Measurements from ENCODE around the gene BRD2. TPM values are rescaled to one million over a fixed set of nuclear protein-coding genes. Genes with fewer than 3 reads are reported as not detected.
A peak's percentile ranks its signal among the peaks of the same experiment; 100 is the strongest.

Gene BRD2
- total and polyA plus RNA-seq, 2 donors (not counting 1 experiment from before 2014, with no cell fraction given) = 474 to 620 TPM

DNA sequence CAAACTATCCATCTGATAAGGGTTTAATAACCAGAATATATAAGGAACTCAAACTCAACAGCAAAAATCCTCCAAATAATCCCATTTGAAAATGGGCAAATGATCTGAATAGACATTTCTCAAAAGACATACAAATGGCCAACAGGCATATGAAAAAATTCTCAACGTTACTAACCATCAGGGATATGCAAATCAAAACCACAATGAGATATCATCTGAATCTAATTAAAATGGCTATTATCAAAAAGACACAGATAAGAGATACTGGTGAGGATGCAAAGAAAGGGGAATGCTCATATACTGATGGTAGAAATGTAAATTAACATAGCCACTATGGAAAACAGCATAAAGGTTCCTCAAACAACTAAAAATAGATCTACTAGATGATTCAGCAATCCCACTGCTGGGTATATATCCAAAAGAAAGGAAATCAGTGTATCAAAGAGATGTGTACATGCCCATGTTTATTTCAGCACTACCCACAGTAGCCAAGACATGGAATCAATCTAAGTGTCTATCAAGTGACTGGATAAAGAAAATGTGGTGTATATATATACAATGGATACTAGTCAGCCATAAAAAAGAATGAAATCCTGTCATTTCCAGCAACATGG is 6.1 kb upstream of the BRD2 start:
- Mint-ChIP-seq H3K9me3 (ENCODE audit: insufficient read depth) (no peaks in the 10 kb centered on the region), H3K27me3 (no peaks in the 10 kb centered on the region), H3K4me3 (no peak overlapping the region), H3K27ac (no peak overlapping the region), H3K4me1 (peaks cover 49% of the 10 kb centered on the region)
- intact Hi-C loops (cut with micrococcal nuclease) = no loop called here
- ChIA-PET CTCF (interaction anchor here (0.6 to 28.4 kb wide), 8 partner anchors 9 to 531 kb away, joined by 3 to 822 read pairs (median 5); partner anchors contain the start of gene HLA-DMA), POLR2A (interaction anchor here (0.9 to 1.1 kb wide), 2 partner anchors 9 to 18 kb away, joined by 3 to 7 read pairs; no protein-coding TSS in a partner anchor)
- WGBS (ENCODE audit: insufficient coverage) = no CpG with 5 or more reads among the region's 1 CpG
- no peak for TF ChIP-seq EZH2 (IDR thresholded peaks at IDR 0.05; ENCODE audit: borderline replicate concordance, insufficient read depth, low read depth, low read length, poor library complexity, severe bottlenecking)
- TF ChIP-seq, protein P1, sequence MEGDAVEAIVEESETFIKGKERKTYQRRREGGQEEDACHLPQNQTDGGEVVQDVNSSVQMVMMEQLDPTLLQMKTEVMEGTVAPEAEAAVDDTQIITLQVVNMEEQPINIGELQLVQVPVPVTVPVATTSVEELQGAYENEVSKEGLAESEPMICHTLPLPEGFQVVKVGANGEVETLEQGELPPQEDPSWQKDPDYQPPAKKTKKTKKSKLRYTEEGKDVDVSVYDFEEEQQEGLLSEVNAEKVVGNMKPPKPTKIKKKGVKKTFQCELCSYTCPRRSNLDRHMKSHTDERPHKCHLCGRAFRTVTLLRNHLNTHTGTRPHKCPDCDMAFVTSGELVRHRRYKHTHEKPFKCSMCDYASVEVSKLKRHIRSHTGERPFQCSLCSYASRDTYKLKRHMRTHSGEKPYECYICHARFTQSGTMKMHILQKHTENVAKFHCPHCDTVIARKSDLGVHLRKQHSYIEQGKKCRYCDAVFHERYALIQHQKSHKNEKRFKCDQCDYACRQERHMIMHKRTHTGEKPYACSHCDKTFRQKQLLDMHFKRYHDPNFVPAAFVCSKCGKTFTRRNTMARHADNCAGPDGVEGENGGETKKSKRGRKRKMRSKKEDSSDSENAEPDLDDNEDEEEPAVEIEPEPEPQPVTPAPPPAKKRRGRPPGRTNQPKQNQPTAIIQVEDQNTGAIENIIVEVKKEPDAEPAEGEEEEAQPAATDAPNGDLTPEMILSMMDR (IDR thresholded peaks at IDR 0.05) = no peak
- Histone ChIP-seq H3K36me3 (replicated peaks in 1 of 2; ENCODE audit: control extremely low read depth in 1 of 2, control insufficient read depth in 1 of 2, extremely low read depth in 1 of 2, insufficient read depth in 2 of 2, low read length in 1 of 2) (no peaks in the 10 kb centered on the region), H2AFZ (ENCODE audit: insufficient read depth, low read depth, low read length, poor library complexity, severe bottlenecking) (no peak overlapping the region), H3K27ac (ENCODE audit: low read length in 2 of 2) (no peak overlapping the region), H3K27me3 (replicated peaks in 1 of 4; ENCODE audit: control extremely low read depth in 1 of 4, control insufficient read depth in 3 of 4, insufficient read depth in 4 of 4, low read length in 3 of 4) (no peaks in the 10 kb centered on the region), H3K4me2 (replicated peaks; ENCODE audit: low read depth, low read length, poor library complexity, severe bottlenecking) (no peak overlapping the region), H3K4me3 (ENCODE audit: control extremely low read depth in 1 of 5, extremely low read depth in 1 of 5, insufficient read depth in 1 of 5, low read depth in 2 of 5, low read length in 4 of 5) (no peak overlapping the region), H3K9ac (ENCODE audit: low read length) (no peak overlapping the region), H3K9me3 (ENCODE audit: control extremely low read depth in 1 of 3, control insufficient read depth in 2 of 3, insufficient read depth in 1 of 3, low read length in 2 of 3) (no peaks in the 10 kb centered on the region), H3K4me1 (ENCODE audit: control insufficient read depth in 2 of 2, insufficient read depth in 2 of 2, low read length in 2 of 2) (peaks cover 22 to 24% of the 10 kb centered on the region in 2 donors), H4K20me1 (ENCODE audit: control insufficient read depth, insufficient read depth, low read length, poor library complexity, severe bottlenecking) (no peaks in the 10 kb centered on the region), H3K79me2 (ENCODE audit: control insufficient read depth, insufficient read depth, low read length) (peaks cover 63% of the 10 kb centered on the region)
- ATAC-seq (ENCODE audit: low read depth) (no peak), DNase-seq (no peak)

DNA sequence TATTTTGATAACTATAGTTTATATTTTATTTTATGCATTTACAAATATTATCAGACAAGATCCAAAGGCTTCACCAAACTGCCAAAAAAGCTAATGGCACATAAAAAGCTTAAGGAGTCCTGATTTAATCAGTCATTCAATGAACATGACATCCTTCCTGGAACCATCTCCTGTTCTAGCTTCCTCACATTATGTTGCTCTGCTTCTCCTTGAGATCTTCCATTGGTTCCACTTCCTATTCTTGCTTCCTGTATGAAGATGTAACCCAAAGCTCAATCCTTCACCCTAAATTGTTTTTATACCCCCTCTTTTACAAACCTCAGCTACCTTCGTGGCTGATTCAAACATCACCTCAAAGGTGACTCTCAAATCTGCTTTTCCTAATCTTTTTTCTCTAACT is 4.5 kb upstream of the BRD2 start:
- Histone ChIP-seq H3K36me3 (replicated peaks in 1 of 2; ENCODE audit: control extremely low read depth in 1 of 2, control insufficient read depth in 1 of 2, extremely low read depth in 1 of 2, insufficient read depth in 2 of 2, low read length in 1 of 2) (no peaks in the 10 kb centered on the region), H3K27me3 (replicated peaks in 1 of 4; ENCODE audit: control extremely low read depth in 1 of 4, control insufficient read depth in 3 of 4, insufficient read depth in 4 of 4, low read length in 3 of 4) (no peaks in the 10 kb centered on the region), H4K20me1 (ENCODE audit: control insufficient read depth, insufficient read depth, low read length, poor library complexity, severe bottlenecking) (no peaks in the 10 kb centered on the region), H2AFZ (ENCODE audit: insufficient read depth, low read depth, low read length, poor library complexity, severe bottlenecking) (no peak overlapping the region), H3K27ac (ENCODE audit: low read length in 2 of 2) (peak overlapping the region in 1 of 2 donors; percentile 24), H3K4me2 (replicated peaks; ENCODE audit: low read depth, low read length, poor library complexity, severe bottlenecking) (no peak overlapping the region), H3K9me3 (ENCODE audit: control extremely low read depth in 1 of 3, control insufficient read depth in 2 of 3, insufficient read depth in 1 of 3, low read length in 2 of 3) (no peaks in the 10 kb centered on the region), H3K9ac (ENCODE audit: low read length) (no peak overlapping the region), H3K4me3 (ENCODE audit: control extremely low read depth in 1 of 5, extremely low read depth in 1 of 5, insufficient read depth in 1 of 5, low read depth in 2 of 5, low read length in 4 of 5) (no peak overlapping the region), H3K79me2 (ENCODE audit: control insufficient read depth, insufficient read depth, low read length) (peaks cover 56% of the 10 kb centered on the region), H3K4me1 (ENCODE audit: control insufficient read depth in 2 of 2, insufficient read depth in 2 of 2, low read length in 2 of 2) (peaks cover 25 to 26% of the 10 kb centered on the region in 2 donors)
- H3K27me3 Mint-ChIP-seq = no peaks in the 10 kb centered on the region
- no peak for ATAC-seq (ENCODE audit: low read depth)
- ChIA-PET POLR2A (interaction anchor here (1.0 to 1.5 kb wide), 3 partner anchors 8 to 14 kb away, joined by 3 to 4 read pairs (median 4); partner anchors contain the start of gene HLA-DMA), CTCF (interaction anchor here (1.0 to 28.4 kb wide), 9 partner anchors 10 to 156 kb away, joined by 3 to 822 read pairs (median 6); partner anchors contain the start of genes HLA-DMA, HLA-DMB and TAP2)
- no peak for DNase-seq
- intact Hi-C loops (cut with micrococcal nuclease) = no loop called here
- H3K4me1 Mint-ChIP-seq = peaks cover 50% of the 10 kb centered on the region
- no peak overlapping the region for H3K4me3 Mint-ChIP-seq
- TF ChIP-seq, protein P1 (IDR thresholded peaks at IDR 0.05) = no peak
- TF ChIP-seq EZH2 (IDR thresholded peaks at IDR 0.05; ENCODE audit: borderline replicate concordance, insufficient read depth, low read depth, low read length, poor library complexity, severe bottlenecking) = no peak
- peak overlapping the region; percentile 34 for H3K27ac Mint-ChIP-seq
- WGBS (ENCODE audit: insufficient coverage) = 67% methylated on average over 1 of the region's 1 CpG
- no peaks in the 10 kb centered on the region for H3K9me3 Mint-ChIP-seq (ENCODE audit: insufficient read depth)

Measured in B cell (primary cell).